Peyer's patch (tissue), 4 donors: Measurements from ENCODE around the gene SLC5A2. TPM values are rescaled to one million over a fixed set of nuclear protein-coding genes. Genes with fewer than 3 reads are reported as not detected.
"Not testable (repeated sequence)": the region's sequence is repeated elsewhere in the genome, so short reads cannot be mapped to it uniquely, and the experiment has no call there.

Experiments used
- DNase-seq, 3 donors: peaks; one replicate each; pipeline ENCODE4 v3.0.0-alpha.2; 2017 to 2019
- H3K27ac ChIP-seq, 4 donors: fragments of 200-600 bp; sonication (generic); one replicate each; pipeline ENCODE4 v1.5.1; 2016 to 2019
- H3K27me3 ChIP-seq, 2 donors: fragments of 200-600 bp; sonication (generic); one replicate each; pipeline ENCODE4 v1.5.1; 2019
- H3K36me3 ChIP-seq, 3 donors: fragments of 200-600 bp; sonication (generic); one replicate each; pipeline ENCODE4 v1.5.1; 2016 to 2019
- H3K4me1 ChIP-seq, 4 donors: fragments of 200-600 bp; sonication (generic); one replicate each; pipeline ENCODE4 v1.5.1; 2016 to 2019
- H3K4me3 ChIP-seq, 4 donors: fragments of 200-600 bp; sonication (generic); 1 replicate in 3 of 4; 2 replicates in 1 of 4; pipeline ENCODE4 v1.5.1; 2016 to 2019; ENCODE audit warnings: mild to moderate bottlenecking in 1 of 4
- H3K9me3 ChIP-seq, 4 donors: fragments of 200-600 bp; sonication (generic); one replicate each; pipeline ENCODE4 v1.5.1; 2016 to 2019; ENCODE audit warnings: mild to moderate bottlenecking in 1 of 4
- POLR2A ChIP-seq, 2 donors: fragments of 450-650 bp; IDR thresholded peaks; one replicate each; pipeline ENCODE4 v1.5.1; 2017; ENCODE audit warnings: antibody characterized with exemption in 2 of 2, mild to moderate bottlenecking in 2 of 2, moderate library complexity in 2 of 2
- total RNA-seq, 4 donors: library from RNA; depleted of rRNA; stranded (reverse); fragments of >200 nt; gene quantifications; one replicate each; pipeline ENCODE4 v1.1.0, GENCODE V29; 2016
- TF ChIP-seq, protein P1 (sequence below), 6 experiments: fragments of 450-650 bp in 4 of 6; fragments of 200-600 bp in 2 of 6; sonication (generic) in 1 of 6; IDR thresholded peaks; one replicate each; pipeline ENCODE4 v1.5.1; 2017 to 2019; ENCODE audit warnings: antibody characterized with exemption in 6 of 6, mild to moderate bottlenecking in 3 of 6, moderate library complexity in 1 of 6

The SLC5A2 gene
- total RNA-seq, 4 donors from 2014 or later, result 0.94 to 5.4 (median 2.4) TPM; not detected in 1

DNA sequence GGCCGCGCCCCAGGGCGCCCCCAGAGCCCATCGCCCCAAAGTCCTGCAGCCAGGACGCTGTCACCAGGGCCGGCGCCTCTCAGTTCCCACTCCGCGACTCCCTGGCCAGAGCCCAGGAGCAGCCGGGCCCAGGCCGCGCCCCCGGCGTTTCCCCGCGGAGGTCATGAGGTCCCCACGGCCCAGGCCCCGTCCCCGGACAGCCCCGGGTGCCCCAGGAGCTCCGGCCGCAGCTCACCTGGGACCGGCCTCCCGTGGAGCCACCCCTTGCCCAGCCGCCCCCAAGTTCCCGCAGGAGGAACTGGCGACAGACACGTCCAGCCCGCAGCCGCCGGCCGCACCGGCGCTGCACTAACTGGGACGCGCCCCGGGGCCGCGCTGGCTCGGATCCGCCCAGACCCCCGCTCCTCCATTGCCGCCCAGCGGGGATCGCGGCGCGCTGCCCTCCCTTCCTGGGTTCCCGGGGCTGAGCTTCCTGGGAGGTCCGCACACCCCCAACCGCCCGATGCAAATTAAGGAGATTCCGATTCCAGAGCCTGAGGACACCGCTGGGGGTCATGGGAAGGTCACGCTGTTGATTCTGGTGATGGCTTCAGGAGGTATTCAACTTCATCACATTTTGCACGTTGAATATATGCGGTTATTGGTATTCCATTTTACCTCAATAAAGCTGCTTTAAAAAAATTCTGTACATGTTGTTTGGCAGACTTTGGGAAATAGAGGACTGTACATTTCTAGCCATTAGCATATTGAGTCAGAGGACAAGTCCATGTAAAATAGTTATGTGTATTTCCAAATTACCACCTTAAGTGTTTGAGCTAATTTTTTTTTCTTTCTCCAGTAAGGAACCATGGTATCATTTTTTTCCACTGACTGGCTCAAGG, 54.7 kb downstream of the SLC5A2 start:
- Histone ChIP-seq H3K27ac (no peak overlapping the region), H3K27me3 (peaks cover 0 to 6% of the 10 kb centered on the region in 2 donors), H3K4me1 (peaks cover 0 to 7% (median 0%) of the 10 kb centered on the region in 4 donors), H3K9me3 (peaks cover 0 to 6% (median 0%) of the 10 kb centered on the region in 4 donors), H3K36me3 (no peaks in the 10 kb centered on the region), H3K4me3 (peak overlapping the region in 3 of 4 donors; percentile 18 to 51 (median 43))
- DNase-seq, result no peak
- TF ChIP-seq, protein P1, sequence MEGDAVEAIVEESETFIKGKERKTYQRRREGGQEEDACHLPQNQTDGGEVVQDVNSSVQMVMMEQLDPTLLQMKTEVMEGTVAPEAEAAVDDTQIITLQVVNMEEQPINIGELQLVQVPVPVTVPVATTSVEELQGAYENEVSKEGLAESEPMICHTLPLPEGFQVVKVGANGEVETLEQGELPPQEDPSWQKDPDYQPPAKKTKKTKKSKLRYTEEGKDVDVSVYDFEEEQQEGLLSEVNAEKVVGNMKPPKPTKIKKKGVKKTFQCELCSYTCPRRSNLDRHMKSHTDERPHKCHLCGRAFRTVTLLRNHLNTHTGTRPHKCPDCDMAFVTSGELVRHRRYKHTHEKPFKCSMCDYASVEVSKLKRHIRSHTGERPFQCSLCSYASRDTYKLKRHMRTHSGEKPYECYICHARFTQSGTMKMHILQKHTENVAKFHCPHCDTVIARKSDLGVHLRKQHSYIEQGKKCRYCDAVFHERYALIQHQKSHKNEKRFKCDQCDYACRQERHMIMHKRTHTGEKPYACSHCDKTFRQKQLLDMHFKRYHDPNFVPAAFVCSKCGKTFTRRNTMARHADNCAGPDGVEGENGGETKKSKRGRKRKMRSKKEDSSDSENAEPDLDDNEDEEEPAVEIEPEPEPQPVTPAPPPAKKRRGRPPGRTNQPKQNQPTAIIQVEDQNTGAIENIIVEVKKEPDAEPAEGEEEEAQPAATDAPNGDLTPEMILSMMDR (IDR thresholded peaks at IDR 0.05), result no peak
- no peak for TF ChIP-seq POLR2A (IDR thresholded peaks at IDR 0.05)

DNA sequence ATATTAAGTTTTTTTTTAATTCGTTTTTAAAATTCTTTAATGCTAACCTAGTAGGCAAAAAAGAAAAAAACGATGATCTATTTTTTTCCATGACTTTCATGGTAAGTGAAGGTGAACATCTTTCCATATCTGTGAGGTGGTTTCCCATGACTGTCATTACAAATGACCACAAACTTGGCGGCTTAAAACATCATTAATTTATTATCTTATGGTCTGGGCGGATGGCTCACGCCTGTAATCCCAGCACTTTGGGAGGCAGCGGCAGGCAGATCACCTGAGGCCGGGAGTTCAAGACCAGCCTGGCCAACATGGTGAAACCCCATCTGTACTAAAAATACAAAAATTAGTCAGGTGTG, 55.3 kb downstream of the SLC5A2 start:
- not testable (repeated sequence) for DNase-seq, H3K27me3 ChIP-seq, H3K4me3 ChIP-seq, H3K4me1 ChIP-seq, H3K36me3 ChIP-seq, H3K27ac ChIP-seq, H3K9me3 ChIP-seq

DNA sequence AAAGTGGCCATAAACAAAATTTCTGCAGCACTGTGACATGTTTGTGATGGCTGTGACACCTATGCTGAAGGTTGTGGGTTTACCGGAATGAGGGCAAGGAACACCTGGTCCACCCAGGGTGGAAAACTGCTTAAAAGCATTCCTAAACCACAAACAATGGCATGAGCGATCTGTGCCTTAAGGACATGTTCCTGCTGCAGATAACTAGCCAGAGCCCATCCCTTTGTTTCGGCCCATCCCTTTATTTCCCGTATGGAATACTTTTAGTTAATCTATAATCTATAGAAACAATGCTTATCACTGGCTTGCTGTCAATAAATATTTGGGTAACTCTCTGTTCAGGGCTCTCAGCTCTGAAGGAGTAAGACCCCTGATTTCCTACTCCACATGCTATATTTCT, 56.8 kb downstream of the SLC5A2 start:
- not testable (repeated sequence) for H3K27ac ChIP-seq, H3K36me3 ChIP-seq, DNase-seq, H3K4me3 ChIP-seq, H3K27me3 ChIP-seq, H3K9me3 ChIP-seq, H3K4me1 ChIP-seq

Other genes with a start within 250 kb of the SLC5A2 start
- gene ITGAM, start 223.1 kb upstream of the SLC5A2 start, total RNA-seq, result 10 to 100 TPM in 1 of 4 donors, 1 to 10 TPM in 2, under 1 TPM in 1; 0.35 to 14.9 (median 7.2) TPM
- gene ITGAX, start 127.9 kb upstream of the SLC5A2 start, total RNA-seq, result 10 to 100 TPM in 1 of 4 donors, 1 to 10 TPM in 1, under 1 TPM in 1, not detected in 1; 0.70 to 18.2 (median 2.5) TPM
- gene ITGAD, start 89.8 kb upstream of the SLC5A2 start, total RNA-seq, result under 1 TPM in 1 of 4 donors, not detected in 3; 0.83 TPM
- gene COX6A2, start 54.8 kb upstream of the SLC5A2 start, total RNA-seq, result not detected
- gene ZNF843, start 40.3 kb upstream of the SLC5A2 start, total RNA-seq, result 1 to 10 TPM in 1 of 4 donors, under 1 TPM in 1, not detected in 2; 0.47 to 1.3 TPM
- 10 to 100 TPM; 12.4 to 20.4 (median 17.6) TPM for gene ARMC5, start 23.6 kb upstream of the SLC5A2 start, total RNA-seq
- 10 to 100 TPM in 3 of 4 donors, 1 to 10 TPM in 1; 6.0 to 45.4 (median 18.2) TPM for gene TGFB1I1, start 11.0 kb upstream of the SLC5A2 start, total RNA-seq
- 100 to 1,000 TPM in 3 of 4 donors, 10 to 100 TPM in 1; 65.2 to 124 (median 110) TPM for gene RUSF1, start 25.3 kb downstream of the SLC5A2 start, total RNA-seq
- gene AHSP, start 44.8 kb downstream of the SLC5A2 start, total RNA-seq, result not detected